PC-3 (cell line): ENCODE results near the gene SERPINA6.

Experiments used
- CTCF ChIP-seq: fragments of 300-600 bp; sonication (generic); conservative IDR thresholded peaks from 2 replicates; pipeline ENCODE4 v1.5.1; 2017; ENCODE audit warnings: antibody characterized with exemption, low read depth, mild to moderate bottlenecking, low read length
- EZH2 ChIP-seq: fragments of 300-600 bp; sonication (generic); IDR thresholded peaks from one replicate; pipeline ENCODE4 v1.6.1; 2017; ENCODE audit warnings: antibody characterized with exemption, mild to moderate bottlenecking, low read length; ENCODE audit not compliant: unreplicated experiment

- TF ChIP-seq EZH2 (no peak), CTCF (no peak)
Measured at GRCh38 chr14:94305620-94306019, 17.5 kb downstream of the SERPINA6 start.
